ENCODE measurements around the gene GMCL1. TPM values are rescaled to one million over a fixed set of nuclear protein-coding genes. Genes with fewer than 3 reads are reported as not detected.

GMCL1 gene
- total and polyA plus RNA-seq, 9 of the 15 experiments (the other 6 are each of a cell fraction or from before 2014, with no cell fraction given), result 7.0 to 27.3 (median 15.4) TPM

DNA sequence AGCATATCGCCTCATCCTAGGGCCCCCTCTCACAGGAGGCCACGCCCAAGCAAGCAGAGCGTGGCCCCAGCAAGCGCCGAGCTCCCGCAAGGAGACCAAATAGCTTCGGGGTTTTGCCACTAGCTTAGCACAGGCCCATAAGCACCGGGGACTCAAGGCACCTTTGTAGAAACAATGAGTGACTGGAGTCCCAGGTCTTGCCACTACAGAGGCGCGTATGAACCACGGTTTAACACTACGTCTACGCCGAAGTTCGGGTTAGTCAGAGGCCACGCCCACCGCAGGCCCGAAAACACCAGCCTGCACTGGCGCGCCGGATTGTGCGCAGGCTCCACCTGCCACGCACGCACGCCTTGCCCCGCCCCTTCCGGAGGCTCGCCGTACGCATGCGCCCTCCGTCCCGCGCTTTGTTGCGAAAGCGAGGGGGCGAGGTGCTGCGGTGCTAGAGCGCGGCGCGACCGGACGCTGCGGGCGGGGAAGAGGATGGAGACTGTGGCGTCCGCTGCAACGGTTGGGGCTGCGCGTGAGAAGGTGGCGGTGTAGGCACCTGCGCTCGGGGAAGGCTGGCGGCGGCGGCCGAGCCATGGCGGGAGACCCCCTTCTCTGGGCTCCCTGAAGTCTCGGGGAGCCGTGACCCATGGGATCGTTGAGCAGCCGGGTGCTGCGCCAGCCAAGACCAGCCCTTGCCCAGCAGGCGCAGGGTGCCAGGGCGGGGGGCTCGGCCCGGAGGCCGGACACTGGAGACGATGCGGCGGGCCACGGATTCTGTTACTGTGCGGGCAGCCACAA, at the start of gene GMCL1 (continued):
- TF ChIP-seq, protein P1, sequence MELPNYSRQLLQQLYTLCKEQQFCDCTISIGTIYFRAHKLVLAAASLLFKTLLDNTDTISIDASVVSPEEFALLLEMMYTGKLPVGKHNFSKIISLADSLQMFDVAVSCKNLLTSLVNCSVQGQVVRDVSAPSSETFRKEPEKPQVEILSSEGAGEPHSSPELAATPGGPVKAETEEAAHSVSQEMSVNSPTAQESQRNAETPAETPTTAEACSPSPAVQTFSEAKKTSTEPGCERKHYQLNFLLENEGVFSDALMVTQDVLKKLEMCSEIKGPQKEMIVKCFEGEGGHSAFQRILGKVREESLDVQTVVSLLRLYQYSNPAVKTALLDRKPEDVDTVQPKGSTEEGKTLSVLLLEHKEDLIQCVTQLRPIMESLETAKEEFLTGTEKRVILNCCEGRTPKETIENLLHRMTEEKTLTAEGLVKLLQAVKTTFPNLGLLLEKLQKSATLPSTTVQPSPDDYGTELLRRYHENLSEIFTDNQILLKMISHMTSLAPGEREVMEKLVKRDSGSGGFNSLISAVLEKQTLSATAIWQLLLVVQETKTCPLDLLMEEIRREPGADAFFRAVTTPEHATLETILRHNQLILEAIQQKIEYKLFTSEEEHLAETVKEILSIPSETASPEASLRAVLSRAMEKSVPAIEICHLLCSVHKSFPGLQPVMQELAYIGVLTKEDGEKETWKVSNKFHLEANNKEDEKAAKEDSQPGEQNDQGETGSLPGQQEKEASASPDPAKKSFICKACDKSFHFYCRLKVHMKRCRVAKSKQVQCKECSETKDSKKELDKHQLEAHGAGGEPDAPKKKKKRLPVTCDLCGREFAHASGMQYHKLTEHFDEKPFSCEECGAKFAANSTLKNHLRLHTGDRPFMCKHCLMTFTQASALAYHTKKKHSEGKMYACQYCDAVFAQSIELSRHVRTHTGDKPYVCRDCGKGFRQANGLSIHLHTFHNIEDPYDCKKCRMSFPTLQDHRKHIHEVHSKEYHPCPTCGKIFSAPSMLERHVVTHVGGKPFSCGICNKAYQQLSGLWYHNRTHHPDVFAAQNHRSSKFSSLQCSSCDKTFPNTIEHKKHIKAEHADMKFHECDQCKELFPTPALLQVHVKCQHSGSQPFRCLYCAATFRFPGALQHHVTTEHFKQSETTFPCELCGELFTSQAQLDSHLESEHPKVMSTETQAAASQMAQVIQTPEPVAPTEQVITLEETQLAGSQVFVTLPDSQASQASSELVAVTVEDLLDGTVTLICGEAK (IDR thresholded peaks at IDR 0.05), result peak; percentile 79
- TF ChIP-seq, protein P1 (CRISPR knock-in tag; IDR thresholded peaks at IDR 0.05), result no peak
- no peak for TF ChIP-seq NCOA4 (IDR thresholded peaks at IDR 0.05; ENCODE audit: partially characterized antibody)
- TF ChIP-seq NFXL1 (CRISPR knock-in tag; IDR thresholded peaks at IDR 0.05), result no peak
- no peak for TF ChIP-seq TARDBP (IDR thresholded peaks at IDR 0.05)
- TF ChIP-seq FOXA3 (CRISPR knock-in tag; conservative IDR thresholded peaks at IDR 0.05 in 1 of 2, IDR thresholded peaks at IDR 0.05 in 1 of 2), result peak in 1 of 2 experiments; percentile 60; a peak in 1 of 4 replicates
- TF ChIP-seq KAT7 (CRISPR knock-in tag; IDR thresholded peaks at IDR 0.05; ENCODE audit: borderline replicate concordance), result no peak; the same call in 1 of the 2 replicates
- no peak for TF ChIP-seq HDAC8 (tag; IDR thresholded peaks at IDR 0.05)
- no peak for TF ChIP-seq ZNF79 (CRISPR knock-in tag; IDR thresholded peaks at IDR 0.05; ENCODE audit: low read depth)
- TF ChIP-seq POLR2H (tag; IDR thresholded peaks at IDR 0.05; ENCODE audit: low read depth), result peak; percentile 62
- TF ChIP-seq CHCHD3 (CRISPR knock-in tag; IDR thresholded peaks at IDR 0.05), result no peak
- no peak for TF ChIP-seq ZNF174 (CRISPR knock-in tag; IDR thresholded peaks at IDR 0.05)
- TF ChIP-seq HMG20B (CRISPR knock-in tag; IDR thresholded peaks at IDR 0.05), result no peak
- TF ChIP-seq EP300 (IDR thresholded peaks at IDR 0.05; ENCODE audit: low read length), result 0 out of 2 replicates have a peak, but pooled peaks have one; percentile 18
- TF ChIP-seq OTX1 (CRISPR knock-in tag; IDR thresholded peaks at IDR 0.05), result no peak
- TF ChIP-seq KDM2B (CRISPR knock-in tag; IDR thresholded peaks at IDR 0.05), result no peak; the same call in 1 of the 2 replicates
- TF ChIP-seq BRCA1 (IDR thresholded peaks at IDR 0.05), result no peak
- no peak for TF ChIP-seq BRCA1 (CRISPR knock-in tag; IDR thresholded peaks at IDR 0.05)
- TF ChIP-seq MITF (IDR thresholded peaks at IDR 0.05), result no peak
- peak; percentile 79 for TF ChIP-seq E2F3 (CRISPR knock-in tag; IDR thresholded peaks at IDR 0.05)
